ENCODE measurements around the gene RIPOR2. TPM values are rescaled to one million over a fixed set of nuclear protein-coding genes. Genes with fewer than 3 reads are reported as not detected.
"Not testable (repeated sequence)": the region's sequence is repeated elsewhere in the genome, so short reads cannot be mapped to it uniquely, and the experiment has no call there.

The RIPOR2 gene
- total RNA-seq, 1 donor from 2014 or later: 3.6 TPM

- ATAC-seq (no peak), DNase-seq (no peak)
- intact Hi-C loops (cut with micrococcal nuclease): no loop called here
Measured at GRCh38 chr6:24888715-24889370, 46.9 kb downstream of the RIPOR2 start.

DNA sequence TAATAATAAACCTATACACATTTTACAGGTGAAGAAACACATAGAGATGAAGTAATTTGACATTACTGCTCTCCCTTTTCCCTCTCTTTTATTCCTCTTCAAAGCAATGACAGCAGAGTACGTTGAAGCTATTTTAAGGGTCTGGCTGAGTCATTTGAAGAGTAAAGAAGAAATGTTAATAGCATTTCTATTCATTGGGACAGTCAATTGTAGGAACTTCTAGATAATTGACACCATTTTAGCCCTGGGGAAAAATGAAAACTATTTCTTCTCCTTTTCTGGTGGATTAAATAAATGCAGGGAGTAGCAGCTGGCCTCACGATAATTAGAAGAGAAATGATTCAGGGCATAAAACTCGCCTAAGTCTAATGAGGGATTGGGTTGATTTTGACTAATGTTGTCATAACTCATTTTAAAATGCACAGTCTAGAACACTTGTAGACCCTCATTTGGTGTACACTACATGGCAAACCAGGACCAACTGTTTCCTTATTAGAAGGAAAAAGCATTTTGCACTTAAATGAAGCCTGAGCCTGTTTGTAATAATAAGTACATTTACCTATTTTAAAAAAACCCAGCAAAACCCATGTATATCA, 48.1 kb downstream of the RIPOR2 start:
- intact Hi-C loops (cut with micrococcal nuclease): no loop called here
- DNase-seq: no peak
- no peak for ATAC-seq

DNA sequence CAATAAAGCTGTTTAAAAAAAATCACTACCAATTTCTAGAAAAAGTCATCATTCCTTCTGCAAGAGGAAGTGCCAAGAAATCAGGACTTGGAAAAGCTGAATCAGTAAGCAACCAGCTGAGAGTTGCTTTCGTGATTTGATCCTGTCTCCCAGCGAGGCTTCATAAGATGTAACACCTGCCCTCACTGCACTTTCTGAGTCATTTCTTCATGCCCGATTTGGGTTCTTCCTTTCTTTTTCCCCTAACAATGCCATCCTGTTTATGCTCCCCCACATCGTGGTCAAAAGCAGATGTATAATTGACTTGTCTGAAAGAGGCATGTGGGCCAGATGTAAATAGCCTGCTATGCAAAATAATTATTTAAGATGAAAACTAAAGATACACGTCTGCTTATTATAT, 52.1 kb downstream of the RIPOR2 start:
- ATAC-seq: no peak
- DNase-seq: no peak
- intact Hi-C loops (cut with micrococcal nuclease): no loop called here

DNA sequence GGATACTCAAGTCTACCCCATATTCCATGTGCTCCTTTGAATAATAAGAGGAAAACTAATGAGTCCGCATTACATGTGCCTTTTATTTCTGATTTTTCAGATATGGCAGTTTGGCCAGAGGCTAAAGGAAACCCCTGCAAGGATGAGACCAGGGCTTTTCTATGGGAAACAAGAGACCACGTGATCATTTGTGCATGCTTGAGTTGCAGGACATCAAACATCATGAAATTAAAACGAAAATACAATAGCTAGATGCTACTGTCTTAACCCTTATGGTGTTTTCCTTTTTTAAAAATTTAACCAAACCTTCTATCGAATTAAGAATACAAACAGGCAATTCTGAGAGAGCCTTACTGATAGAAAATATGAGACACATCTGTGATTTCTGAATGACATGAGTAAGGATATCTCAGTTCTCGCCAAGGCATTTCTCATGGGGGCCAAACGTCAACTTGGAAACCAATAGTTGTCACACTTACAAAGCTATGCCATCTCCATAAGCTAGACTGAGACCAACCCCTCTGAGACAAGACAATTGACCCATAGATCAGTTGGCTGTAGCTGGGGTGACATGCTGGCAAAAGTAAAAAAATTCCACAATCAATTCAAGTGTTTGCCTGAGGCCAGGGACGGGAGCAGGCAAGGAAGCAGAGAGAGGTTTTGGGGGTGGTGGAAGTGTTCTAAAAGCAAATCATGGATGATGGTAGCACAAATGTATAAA, 52.8 kb downstream of the RIPOR2 start:
- intact Hi-C loops (cut with micrococcal nuclease): no loop called here
- ATAC-seq (no peak), DNase-seq (no peak)

DNA sequence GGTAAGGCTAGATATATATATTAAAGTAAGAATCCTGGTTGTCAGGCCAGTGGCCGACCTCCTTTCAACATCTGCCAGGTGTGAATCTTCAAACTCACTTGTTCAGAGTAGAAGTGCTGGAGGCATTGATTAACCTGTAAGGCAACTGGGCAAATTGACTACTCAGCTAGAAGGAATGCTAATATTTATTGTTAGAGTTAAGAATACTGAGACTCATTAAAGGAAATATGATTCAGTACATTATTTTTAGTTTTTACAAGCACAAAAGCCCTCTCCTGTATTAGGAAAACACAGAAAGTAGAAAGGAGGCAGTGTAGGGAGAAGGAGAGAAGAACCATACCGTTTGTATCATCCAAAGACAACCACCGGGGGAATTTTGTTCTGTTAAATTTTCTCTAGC, 53.5 kb downstream of the RIPOR2 start:
- intact Hi-C loops (cut with micrococcal nuclease): no loop called here
- DNase-seq (no peak), ATAC-seq (no peak)

DNA sequence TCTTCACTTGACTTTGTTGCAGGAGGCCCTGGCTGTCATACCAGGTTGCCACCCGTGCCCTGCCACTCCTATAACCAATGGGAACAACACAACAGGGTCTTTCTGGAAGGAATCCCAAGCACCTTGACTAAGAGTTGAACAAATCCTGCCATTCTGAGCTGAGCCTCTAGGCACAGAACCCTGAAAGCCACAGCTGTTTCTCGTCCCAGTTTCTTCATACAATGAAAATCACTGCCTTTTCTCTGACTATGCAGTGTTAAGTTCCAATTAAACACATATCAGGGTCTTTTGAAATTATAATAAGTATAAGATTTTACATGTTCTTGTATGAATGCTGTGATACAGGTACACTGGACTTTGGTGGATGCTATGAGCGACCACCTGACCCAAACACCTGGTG, 54.4 kb downstream of the RIPOR2 start:
- ATAC-seq: no peak
- intact Hi-C loops (cut with micrococcal nuclease): no loop called here
- no peak for DNase-seq

DNA sequence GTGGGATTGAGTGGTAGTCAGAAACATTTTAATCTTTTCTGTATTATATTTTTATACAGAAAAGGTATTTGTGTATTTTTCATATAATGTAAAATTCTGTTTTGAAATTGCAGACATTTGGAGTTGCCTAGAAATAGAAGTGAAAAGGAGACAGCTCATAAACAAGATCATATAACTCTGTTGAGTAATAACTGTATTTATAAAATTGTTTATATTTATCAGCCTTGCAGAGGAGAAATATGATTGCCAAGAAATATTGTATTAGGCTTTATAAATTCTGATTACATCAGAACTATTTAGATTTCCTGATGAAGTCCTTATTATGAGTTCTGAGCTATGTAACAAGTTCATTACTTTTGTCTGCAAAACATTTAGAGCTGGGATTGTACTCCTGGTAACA, 55.3 kb downstream of the RIPOR2 start:
- DNase-seq: no peak
- intact Hi-C loops (cut with micrococcal nuclease): no loop called here
- ATAC-seq: no peak

GRCh38 chr6:24879351-24879750, 56.4 kb downstream of the RIPOR2 start:
- DNase-seq (no peak), ATAC-seq (no peak)
- intact Hi-C loops (cut with micrococcal nuclease): no loop called here

DNA sequence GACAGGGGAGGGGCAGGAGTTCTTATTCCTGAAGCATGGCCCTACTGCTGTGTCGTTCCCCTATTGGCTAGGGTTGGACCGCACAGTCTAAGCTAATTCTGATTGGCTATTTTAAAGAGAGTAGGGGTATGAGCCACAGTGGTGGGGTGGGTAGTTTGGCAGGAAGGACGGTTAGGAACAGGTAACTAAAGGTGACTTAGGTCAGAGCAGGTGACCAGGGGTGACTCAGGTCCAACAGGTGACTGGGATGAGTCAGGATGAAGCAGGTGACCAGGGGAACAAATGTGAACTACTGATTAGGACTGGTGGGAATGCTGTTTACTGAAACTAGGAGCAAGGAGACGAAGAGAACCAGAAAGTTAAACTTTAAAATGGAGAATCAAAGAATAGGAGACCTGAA, 58.0 kb downstream of the RIPOR2 start:
- DNase-seq; ATAC-seq; intact Hi-C loops (cut with micrococcal nuclease): not testable (repeated sequence)

- DNase-seq (no peak), ATAC-seq (no peak)
- intact Hi-C loops (cut with micrococcal nuclease): no loop called here
Measured at GRCh38 chr6:24876499-24877465, 59.0 kb downstream of the RIPOR2 start.

DNA sequence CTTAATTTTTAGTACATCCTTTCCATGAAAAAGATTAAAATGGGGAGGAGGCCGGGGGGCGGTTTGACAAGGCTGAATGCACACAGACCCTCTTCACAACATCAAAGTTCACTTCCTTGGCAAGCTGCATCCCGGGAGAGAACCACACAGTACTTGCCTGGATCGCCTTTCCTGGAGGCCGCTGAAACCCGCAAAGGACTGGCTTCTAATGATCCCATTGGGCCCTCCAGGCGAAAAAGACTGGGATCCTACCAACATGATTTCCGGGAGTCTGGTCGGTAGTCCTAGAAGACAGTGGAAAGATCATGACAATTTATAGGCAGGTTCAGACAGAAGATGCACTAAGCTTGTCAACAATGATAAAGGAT, 60.2 kb downstream of the RIPOR2 start:
- DNase-seq (no peak), ATAC-seq (no peak)
- intact Hi-C loops (cut with micrococcal nuclease): no loop called here

DNA sequence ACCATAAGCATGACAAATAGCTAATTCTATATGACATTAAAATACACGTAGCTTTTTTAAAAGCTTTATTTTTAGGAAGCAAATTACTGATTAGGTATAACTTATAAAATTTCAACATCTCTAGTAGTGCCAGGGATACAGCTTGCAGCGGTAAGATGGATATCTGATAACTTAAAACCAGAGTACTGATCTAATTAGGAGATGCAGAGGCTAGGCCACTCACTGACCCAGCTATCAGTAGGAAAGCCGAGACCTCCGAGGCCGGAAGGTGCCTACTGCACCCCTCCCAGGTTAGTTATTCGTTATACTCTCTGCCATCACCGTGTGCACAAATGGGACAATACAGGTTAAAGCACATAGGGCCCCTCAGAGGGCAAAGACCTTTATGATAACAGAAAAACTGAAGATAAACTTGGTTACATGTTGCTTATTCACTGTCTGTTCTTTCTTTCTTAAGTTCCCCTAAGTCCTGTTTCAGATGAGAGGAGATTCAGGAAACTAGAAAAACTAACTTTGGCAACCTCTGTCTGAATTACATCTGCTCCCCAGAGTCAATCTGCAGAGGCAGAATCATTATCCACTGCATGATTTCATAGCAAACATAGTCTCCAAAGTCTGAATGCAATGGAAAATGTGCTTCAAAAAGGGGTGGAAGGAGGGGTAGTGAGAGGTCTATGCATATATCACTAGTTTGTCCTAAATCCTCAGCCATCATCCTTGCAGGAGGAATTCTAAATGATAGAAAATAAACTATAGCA, 60.8 kb downstream of the RIPOR2 start:
- ATAC-seq (no peak), DNase-seq (no peak)
- intact Hi-C loops (cut with micrococcal nuclease): no loop called here

DNA sequence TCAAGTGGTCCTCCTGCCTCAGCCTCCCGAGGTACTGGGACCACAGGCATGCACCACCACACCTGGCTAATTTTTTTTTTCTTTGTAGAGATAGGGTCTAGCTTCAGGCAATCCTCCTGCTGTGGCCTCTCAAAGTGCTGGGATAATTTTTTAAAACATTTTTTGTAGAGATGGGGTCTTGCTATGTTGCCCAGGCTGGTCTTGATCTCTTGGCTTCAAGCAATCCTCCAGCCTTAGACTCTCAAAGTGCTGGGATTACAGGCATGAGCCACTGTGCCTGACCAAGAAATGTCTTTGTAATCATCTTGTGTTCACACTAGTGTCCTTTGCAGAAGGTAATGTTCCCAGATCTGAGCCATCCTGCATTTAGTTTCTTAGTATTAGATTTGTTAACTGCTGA, 61.6 kb downstream of the RIPOR2 start:
- no peak for ATAC-seq

DNA sequence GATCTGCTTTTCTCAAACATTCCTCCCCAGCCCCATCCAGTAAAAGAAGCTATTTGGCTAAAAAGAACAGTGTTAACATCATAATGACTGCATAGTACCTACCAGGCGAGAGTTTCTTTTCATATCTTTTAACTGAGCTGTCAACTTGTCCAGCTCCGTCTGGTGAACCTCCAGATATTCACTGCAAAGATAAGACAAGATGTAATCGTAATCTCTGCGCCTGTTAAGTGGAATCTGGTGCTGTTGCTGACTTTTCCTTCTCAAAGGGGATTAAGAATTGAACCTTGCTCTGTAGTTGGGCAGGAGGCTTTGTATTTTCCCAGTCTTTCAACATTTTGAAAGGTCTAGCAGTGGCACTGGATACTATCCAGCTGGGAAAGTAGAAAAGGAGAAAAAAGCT, 63.0 kb downstream of the RIPOR2 start:
- ATAC-seq: no peak
- no peak for DNase-seq
- intact Hi-C loops (cut with micrococcal nuclease): no loop called here

More for the DNA sequence above, 61.6 kb downstream of the RIPOR2 start:
- intact Hi-C loops (cut with micrococcal nuclease): no loop called here
- DNase-seq: no peak

GRCh38 chr6:24868765-24869164, 67.0 kb downstream of the RIPOR2 start:
- no peak for ATAC-seq
- no peak for DNase-seq
- intact Hi-C loops (cut with micrococcal nuclease): no loop called here

DNA sequence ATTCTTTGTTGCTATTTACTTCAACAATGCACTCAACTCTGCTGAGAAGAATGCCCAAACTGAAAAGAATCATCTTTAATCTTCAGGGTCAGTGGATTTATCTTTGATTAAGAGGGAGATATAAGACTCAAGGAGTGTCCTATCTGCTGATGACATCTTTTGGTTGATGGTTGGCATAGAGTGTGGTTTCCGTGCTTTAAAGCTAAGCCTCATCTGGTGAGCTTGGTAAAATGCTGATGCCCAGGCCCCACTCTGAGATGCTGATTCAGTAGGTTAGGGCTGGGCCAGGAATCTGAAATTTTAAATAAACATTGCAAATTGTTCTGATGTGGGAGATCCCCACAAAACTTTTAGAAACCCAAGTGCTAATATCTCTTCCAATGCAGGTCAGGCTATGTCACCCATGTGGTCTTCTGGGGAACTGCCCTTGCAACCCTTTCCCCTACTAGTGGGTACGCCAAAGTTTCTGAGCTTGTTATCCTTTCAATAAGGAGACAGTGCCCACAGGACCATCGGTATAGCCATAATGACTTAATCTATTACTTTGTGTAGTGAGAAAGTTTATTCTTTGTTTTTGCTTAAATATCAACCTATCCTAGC, 68.6 kb downstream of the RIPOR2 start:
- DNase-seq (no peak), ATAC-seq (no peak)
- intact Hi-C loops (cut with micrococcal nuclease): no loop called here

- intact Hi-C loops (cut with micrococcal nuclease): no loop called here
- DNase-seq: no peak
- ATAC-seq: no peak
Measured at GRCh38 chr6:24865161-24865560, 70.6 kb downstream of the RIPOR2 start.

DNA sequence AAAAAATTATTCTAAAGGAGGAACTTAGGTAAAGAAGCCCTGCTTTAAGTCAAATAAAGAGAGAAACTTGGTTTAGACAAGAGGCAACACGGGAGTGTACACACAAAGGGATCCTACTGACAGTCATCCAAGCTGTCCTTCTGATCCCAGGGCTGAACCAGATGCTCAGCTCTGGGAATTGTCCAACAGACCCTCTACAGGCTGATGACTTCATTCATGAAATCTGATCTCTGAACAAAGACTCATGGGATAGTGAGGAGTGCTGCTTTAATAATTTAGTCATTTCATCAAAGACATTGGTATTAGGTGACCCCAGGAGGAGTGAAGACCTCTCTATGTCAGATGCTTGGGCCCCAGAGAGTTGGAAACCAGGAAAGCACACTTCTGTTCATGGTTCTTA, 71.4 kb downstream of the RIPOR2 start:
- ATAC-seq: peak; percentile 36
- DNase-seq: no peak
- intact Hi-C loops (cut with micrococcal nuclease): no loop called here

GRCh38 chr6:24861934-24862333, 73.8 kb downstream of the RIPOR2 start:
- no peak for DNase-seq
- ATAC-seq: no peak
- intact Hi-C loops (cut with micrococcal nuclease): no loop called here
